ENCODE data around the gene WSCD2.

Gene WSCD2

GRCh38 chr12:108166505-108166904, 37.4 kb downstream of the WSCD2 start:
- DNase-seq, result no peak

- no peak for DNase-seq
Observed at GRCh38 chr12:108167974-108168373, 38.9 kb downstream of the WSCD2 start.

- DNase-seq, result no peak
Observed at GRCh38 chr12:108169708-108170107, 40.6 kb downstream of the WSCD2 start.

- no peak for DNase-seq
Observed at GRCh38 chr12:108170164-108170563, 41.1 kb downstream of the WSCD2 start.

- DNase-seq, result no peak
Observed at GRCh38 chr12:108172033-108172432, 42.9 kb downstream of the WSCD2 start.

- no peak for DNase-seq
Observed at GRCh38 chr12:108173160-108173559, 44.1 kb downstream of the WSCD2 start.

- DNase-seq, result no peak
Observed at GRCh38 chr12:108173892-108174291, 44.8 kb downstream of the WSCD2 start.

GRCh38 chr12:108174641-108175040, 45.6 kb downstream of the WSCD2 start:
- DNase-seq, result no peak

GRCh38 chr12:108175310-108175709, 46.2 kb downstream of the WSCD2 start:
- DNase-seq, result no peak

GRCh38 chr12:108176292-108176691, 47.2 kb downstream of the WSCD2 start:
- no peak for DNase-seq

- DNase-seq, result no peak
Observed at GRCh38 chr12:108177131-108177530, 48.0 kb downstream of the WSCD2 start.

- no peak for DNase-seq
Observed at GRCh38 chr12:108179305-108179704, 50.2 kb downstream of the WSCD2 start.

- no peak for DNase-seq
Observed at GRCh38 chr12:108180255-108181094, 51.4 kb downstream of the WSCD2 start.

GRCh38 chr12:108181095-108181454, 52.0 kb downstream of the WSCD2 start:
- DNase-seq, result no peak

- no peak for DNase-seq
Observed at GRCh38 chr12:108182096-108182495, 53.0 kb downstream of the WSCD2 start.

- DNase-seq, result no peak
Observed at GRCh38 chr12:108185002-108185401, 55.9 kb downstream of the WSCD2 start.

GRCh38 chr12:108187831-108188230, 58.7 kb downstream of the WSCD2 start:
- no peak for DNase-seq

- no peak for DNase-seq
Observed at GRCh38 chr12:108190529-108190928, 61.4 kb downstream of the WSCD2 start.

GRCh38 chr12:108191086-108191485, 62.0 kb downstream of the WSCD2 start:
- no peak for DNase-seq

GRCh38 chr12:108191938-108192337, 62.9 kb downstream of the WSCD2 start:
- DNase-seq, result no peak

GRCh38 chr12:108193493-108193892, 64.4 kb downstream of the WSCD2 start:
- no peak for DNase-seq

- peak; percentile 27 for DNase-seq
Observed at GRCh38 chr12:108193917-108194316, 64.8 kb downstream of the WSCD2 start.

- DNase-seq, result no peak
Observed at GRCh38 chr12:108194585-108194984, 65.5 kb downstream of the WSCD2 start.

GRCh38 chr12:108196319-108196718, 67.2 kb downstream of the WSCD2 start:
- no peak for DNase-seq

- DNase-seq, result no peak
Observed at GRCh38 chr12:108196921-108197320, 67.8 kb downstream of the WSCD2 start.
